ENCODE results near the gene KLHDC1.

DNA sequence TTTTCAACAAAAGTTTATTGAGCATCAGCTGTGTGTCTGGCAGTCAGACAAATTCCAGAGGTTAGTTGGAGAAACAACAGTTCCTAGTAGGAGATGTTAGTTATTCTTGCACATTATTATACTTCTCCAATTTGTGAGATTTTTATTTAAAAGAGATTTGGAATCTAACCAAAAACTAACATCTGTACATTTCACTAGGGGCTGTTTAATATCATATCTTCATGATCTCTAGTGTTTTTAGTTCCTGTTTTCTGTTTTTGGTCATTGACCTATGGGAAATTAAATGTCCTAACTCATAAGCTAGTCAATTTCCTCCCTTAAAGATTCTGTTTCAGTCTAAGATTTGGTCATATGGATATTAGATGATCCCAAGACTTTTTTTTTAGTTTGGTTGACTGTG is 40.9 kb downstream of the KLHDC1 start:
- TF ChIP-seq POLR2A (IDR thresholded peaks at IDR 0.05), result no peak
- TF ChIP-seq, protein P1, sequence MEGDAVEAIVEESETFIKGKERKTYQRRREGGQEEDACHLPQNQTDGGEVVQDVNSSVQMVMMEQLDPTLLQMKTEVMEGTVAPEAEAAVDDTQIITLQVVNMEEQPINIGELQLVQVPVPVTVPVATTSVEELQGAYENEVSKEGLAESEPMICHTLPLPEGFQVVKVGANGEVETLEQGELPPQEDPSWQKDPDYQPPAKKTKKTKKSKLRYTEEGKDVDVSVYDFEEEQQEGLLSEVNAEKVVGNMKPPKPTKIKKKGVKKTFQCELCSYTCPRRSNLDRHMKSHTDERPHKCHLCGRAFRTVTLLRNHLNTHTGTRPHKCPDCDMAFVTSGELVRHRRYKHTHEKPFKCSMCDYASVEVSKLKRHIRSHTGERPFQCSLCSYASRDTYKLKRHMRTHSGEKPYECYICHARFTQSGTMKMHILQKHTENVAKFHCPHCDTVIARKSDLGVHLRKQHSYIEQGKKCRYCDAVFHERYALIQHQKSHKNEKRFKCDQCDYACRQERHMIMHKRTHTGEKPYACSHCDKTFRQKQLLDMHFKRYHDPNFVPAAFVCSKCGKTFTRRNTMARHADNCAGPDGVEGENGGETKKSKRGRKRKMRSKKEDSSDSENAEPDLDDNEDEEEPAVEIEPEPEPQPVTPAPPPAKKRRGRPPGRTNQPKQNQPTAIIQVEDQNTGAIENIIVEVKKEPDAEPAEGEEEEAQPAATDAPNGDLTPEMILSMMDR (IDR thresholded peaks at IDR 0.05), result no peak
- TF ChIP-seq POLR2AphosphoS5 (IDR thresholded peaks at IDR 0.05), result no peak
- TF ChIP-seq EP300 (IDR thresholded peaks at IDR 0.05), result no peak

All from suprapubic skin (tissue), 4 donors.